Heart left ventricle (tissue), 16 donors: ENCODE data around the gene FAM76B. TPM values are rescaled to one million over a fixed set of nuclear protein-coding genes. Genes with fewer than 3 reads are reported as not detected.

Experiments
- ATAC-seq, 4 donors: fragments of 200-7000 bp; cut with Tn5 transposase; one replicate each; pipeline ENCODE4 v1.9.1; 2020 to 2022; ENCODE audit warnings: moderate library complexity in 4 of 4, mild to moderate bottlenecking in 3 of 4, moderate number of reproducible peaks in 1 of 4
- DNase-seq, 5 donors: peaks; one replicate each; pipeline ENCODE4 v3.0.0-alpha.2; 2020
- H3K27ac ChIP-seq, 12 donors: fragments of 200-600 bp; sonication (generic) in 4 of 12; one replicate each; pipeline versions ENCODE4 v1.5.0 to v1.8.0; 2016 to 2022; ENCODE audit warnings: mild to moderate bottlenecking in 2 of 12
- H3K27me3 ChIP-seq, 9 donors: fragments of 200-600 bp; sonication (generic) in 2 of 9; one replicate each; pipeline versions ENCODE4 v1.5.1 to v1.8.0; 2016 to 2022; ENCODE audit warnings: mild to moderate bottlenecking in 3 of 9
- H3K36me3 ChIP-seq, 9 donors: fragments of 200-600 bp; sonication (generic) in 2 of 9; one replicate each; pipeline versions ENCODE4 v1.5.0 to v1.8.0; 2018 to 2022; ENCODE audit warnings: mild to moderate bottlenecking in 2 of 9
- H3K4me1 ChIP-seq, 12 donors: fragments of 200-600 bp; sonication (generic) in 4 of 12; one replicate each; pipeline versions ENCODE4 v1.5.0 to v1.8.0; 2016 to 2022; ENCODE audit warnings: mild to moderate bottlenecking in 3 of 12
- H3K4me3 ChIP-seq, 12 donors: fragments of 200-600 bp; sonication (generic) in 4 of 12; one replicate each; pipeline versions ENCODE4 v1.5.0 to v1.8.0; 2017 to 2022; ENCODE audit warnings: mild to moderate bottlenecking in 9 of 12, moderate library complexity in 4 of 12
- H3K9me3 ChIP-seq, 12 donors: fragments of 200-600 bp; sonication (generic) in 4 of 12; one replicate each; pipeline versions ENCODE4 v1.5.0 to v1.8.0; 2016 to 2022; ENCODE audit warnings: mild to moderate bottlenecking in 1 of 12
- CTCF ChIP-seq, 12 donors: fragments of 200-600 bp; sonication (generic) in 4 of 12; IDR thresholded peaks; one replicate each; pipeline versions ENCODE4 v1.5.0 to v1.8.0; 2018 to 2022; ENCODE audit warnings: antibody characterized with exemption in 12 of 12, mild to moderate bottlenecking in 5 of 12
- POLR2A ChIP-seq, 2 donors: fragments of 450-650 bp; IDR thresholded peaks; one replicate each; pipeline ENCODE4 v1.6.1; 2017; ENCODE audit warnings: antibody characterized with exemption in 2 of 2, mild to moderate bottlenecking in 2 of 2, moderate library complexity in 2 of 2
- WGBS, 4 donors: extraction: QIAGEN DNeasy Blood & Tissue Kit in 2 of 4; methylation state at CpG; one replicate each; pipeline versions ENCODE4 v1.1.5 to v1.1.7; 2013 to 2018; 5-methylcytosine and 5-hydroxymethylcytosine counted together
- intact Hi-C, 10 donors: fragments of 100-400 bp; cut with DNase I; formaldehyde crosslinking; loops; one replicate each; pipeline versions ENCODE4 v1.11.1 to v1.14.2; 2022
- polyA plus RNA-seq, 2 donors: library from polyadenylated mRNA; stranded (reverse); fragments of 200-250 nt; gene quantifications; one replicate each; pipeline ENCODE4 v1.2.3, GENCODE V29; 2013
- total RNA-seq, 9 donors: library from RNA; depleted of rRNA in 2 of 9; stranded (reverse); fragments of >200 nt in 2 of 9; fragmentation: NEBNext Ultra II Directional in 3 of 9; extraction: Animal tissue kit (Norgen Biotek cat#: 25700) in 3 of 9; gene quantifications; one replicate each; pipeline versions ENCODE4 v1.1.0 to v1.2.4, GENCODE V29; 2016 to 2023
- donor health status: ischemic (EF 13 %, LVEDD 7.1; RV severe dilation, severe dysfunction).
- donor health status: healthy with polysubstance abuse.
- donor health status: DM: no; HTN: yes; CAD: no.
- donor health status: DM: no; HTN: no; CAD: no.
- donor health status: ischemic (EF 25% LVEDD 6.9; RV normal size, moderate dysfunction).
- donor health status: ischemic (EF 25% LVEDD 5.7; RV mildly dilated, moderate dysfunction).
- donor health status: healthy.
- donor health status: DM: yes; HTN: yes; CAD: no.
- donor health status: ischemic (EF 35%, LVEDD 5.7; RV mildly dilated, moderate dysfunction).
- donor health status: nonischemic (EF 11% LVEDD 7.7; RV severe dilation, severe dysfunction).
- donor health status: DM: yes; HTN: yes; CAD: no.
- donor health status: PGD.
- donor health status: ischemic (EF 29% LVEDD 5.4; RV normal size, mild dysfunction).
- donor health status: nonischemic (EF 23%, LVEDD 6.1; RV moderate dilation, normal function).

Gene FAM76B
- total and polyA plus RNA-seq, 11 donors, result 4.6 to 13.2 (median 5.8) TPM

- 76 to 85% (median 78%) methylated on average over 2 of the region's 2 CpGs for WGBS, 4 donors
- H3K9me3 ChIP-seq, result no peaks in the 10 kb centered on the region
- DNase-seq (no peak), ATAC-seq (no peak)
- intact Hi-C loops, result no loop called here
- no peaks in the 10 kb centered on the region for H3K27me3 ChIP-seq
- H3K4me3 ChIP-seq, result no peak overlapping the region
- H3K4me1 ChIP-seq, result no peaks in the 10 kb centered on the region
- TF ChIP-seq POLR2A (IDR thresholded peaks at IDR 0.05) (no peak), CTCF (IDR thresholded peaks at IDR 0.05) (no peak)
- H3K36me3 ChIP-seq, result peaks cover 0 to 36% (median 12%) of the 10 kb centered on the region in 9 donors
- no peak overlapping the region for H3K27ac ChIP-seq
Observed at GRCh38 chr11:95805869-95806268, 16.3 kb upstream of the FAM76B start.

GRCh38 chr11:95803973-95804372 lies 14.4 kb upstream of the FAM76B start:
- Histone ChIP-seq H3K27ac (no peak overlapping the region), H3K4me1 (no peaks in the 10 kb centered on the region), H3K4me3 (no peak overlapping the region), H3K36me3 (peaks cover 0 to 55% (median 31%) of the 10 kb centered on the region in 9 donors), H3K9me3 (no peaks in the 10 kb centered on the region), H3K27me3 (no peaks in the 10 kb centered on the region)
- DNase-seq (no peak), ATAC-seq (no peak)
- WGBS, 4 donors, result 96 to 99% (median 97%) methylated on average over 2 of the region's 2 CpGs
- intact Hi-C loops, result no loop called here
- no peak for TF ChIP-seq CTCF (IDR thresholded peaks at IDR 0.05)
- no peak for TF ChIP-seq POLR2A (IDR thresholded peaks at IDR 0.05)

- no peak overlapping the region for H3K4me3 ChIP-seq
- intact Hi-C loops, result no loop called here
- no peaks in the 10 kb centered on the region for H3K9me3 ChIP-seq
- no peaks in the 10 kb centered on the region for H3K27me3 ChIP-seq
- TF ChIP-seq CTCF (IDR thresholded peaks at IDR 0.05), result no peak
- ATAC-seq, result no peak
- H3K4me1 ChIP-seq, result no peaks in the 10 kb centered on the region
- no peak for DNase-seq
- H3K36me3 ChIP-seq, result peaks cover 0 to 55% (median 31%) of the 10 kb centered on the region in 9 donors
- no peak overlapping the region for H3K27ac ChIP-seq
- WGBS, 4 donors, result 96 to 100% (median 99%) methylated on average over 1 of the region's 1 CpG
Observed at GRCh38 chr11:95802806-95803205, 13.2 kb upstream of the FAM76B start.

- Histone ChIP-seq H3K9me3 (no peaks in the 10 kb centered on the region), H3K27ac (no peak overlapping the region), H3K36me3 (peaks cover 0 to 46% (median 22%) of the 10 kb centered on the region in 9 donors), H3K4me3 (no peak overlapping the region), H3K27me3 (no peaks in the 10 kb centered on the region), H3K4me1 (no peaks in the 10 kb centered on the region)
- 94 to 97% (median 96%) methylated on average over 12 of the region's 12 CpGs for WGBS, 4 donors
- DNase-seq (no peak), ATAC-seq (no peak)
- intact Hi-C loops, result no loop called here
- TF ChIP-seq POLR2A (IDR thresholded peaks at IDR 0.05) (no peak), CTCF (IDR thresholded peaks at IDR 0.05) (no peak)
Observed at GRCh38 chr11:95800438-95800837, 10.9 kb upstream of the FAM76B start.
